K562 (cell line): ENCODE data around the gene RNLS. TPM values are rescaled to one million over a fixed set of nuclear protein-coding genes. Genes with fewer than 3 reads are reported as not detected.

ENCODE experiments used
- ATAC-seq: fragments of 200-7000 bp; cut with Tn5 transposase; 3 replicates; pipeline ENCODE4 v1.9.1; 2020; ENCODE audit warnings: moderate library complexity
- BruUV-seq: library from RNA; stranded (reverse); fragments of 400-500 nt; replicated peaks from 2 replicates; lab custom pipeline; 2021; lab: Mats Ljungman, UMichigan
- CTCF ChIA-PET: fragments of 300-600 bp; formaldehyde crosslinking; extraction: SDS; loops from one replicate; lab custom pipeline; 2021; ENCODE audit warnings: low intra/inter-chr PET ratio; lab: Yijun Ruan, JAX
- POLR2A ChIA-PET: fragments of 300-600, 350-650 bp; sonication (Branson Sonifier 250); formaldehyde crosslinking; extraction: SDS; loops from one replicate; lab custom pipeline; 2021; ENCODE audit warnings: antibody characterized with exemption, inconsistent platforms; lab: Yijun Ruan, JAX
- DNase-seq, 4 experiments: peaks; one replicate each; pipeline versions ENCODE4 v3.0.0 to v3.0.0-alpha.2; 2011 to 2018; ENCODE audit warnings: low spot score in 3 of 4, mixed read lengths in 3 of 4; ENCODE audit errors: extremely low read depth in 1 of 4
- FAIRE-seq: peaks from 2 replicates; lab custom pipeline; 2011; peaks lifted over from hg19 to GRCh38; lab: Jason Lieb, UNC
- H2AFZ ChIP-seq: 2 replicates; pipeline ENCODE4 v1.6.0; 2011; ENCODE audit warnings: low read depth, low read length, control low read depth, inconsistent platforms
- H3K27ac ChIP-seq: fragments of 200-600 bp; 3 replicates; pipeline ENCODE4 v1.8.0; 2011; ENCODE audit warnings: low read depth, mild to moderate bottlenecking, control low read depth, inconsistent platforms, low read length, moderate library complexity, mixed read lengths; ENCODE audit errors: extremely low read depth
- H3K27me3 ChIP-seq, 2 experiments: fragments of 300-600 bp in 1 of 2; 2 replicates in 1 of 2; 3 replicates in 1 of 2; pipeline versions ENCODE4 v1.6.0 to v1.8.0; 2011; ENCODE audit warnings: inconsistent platforms in 2 of 2, low read length in 2 of 2, mild to moderate bottlenecking in 1 of 2, mixed read lengths in 1 of 2, moderate library complexity in 1 of 2; ENCODE audit not compliant: control insufficient read depth in 2 of 2, insufficient read depth in 2 of 2
- H3K36me3 ChIP-seq: fragments of 300-600 bp; 3 replicates; pipeline ENCODE4 v1.8.0; 2011; ENCODE audit warnings: mild to moderate bottlenecking, low read length, inconsistent platforms; ENCODE audit not compliant: control insufficient read depth, insufficient read depth
- H3K4me1 ChIP-seq, 2 experiments: fragments of 200-600 bp in 1 of 2; replicated peaks in 1 of 2; 2 replicates in 1 of 2; 3 replicates in 1 of 2; pipeline versions ENCODE4 v1.5.1 to v1.8.0; 2011; ENCODE audit warnings: inconsistent platforms in 2 of 2, low read length in 2 of 2, mild to moderate bottlenecking in 1 of 2, mixed read lengths in 1 of 2, moderate library complexity in 1 of 2; ENCODE audit not compliant: control insufficient read depth in 2 of 2, insufficient read depth in 2 of 2
- H3K4me2 ChIP-seq: 2 replicates; pipeline ENCODE4 v1.6.1; 2011; ENCODE audit warnings: low read length, control low read depth, inconsistent platforms, mixed read lengths; ENCODE audit not compliant: insufficient read depth
- H3K4me3 ChIP-seq: fragments of 200-600 bp; sonication (generic), shearing (Covaris generic); 2 replicates; pipeline ENCODE4 v1.5.1; 2016; ENCODE audit warnings: control low read depth, inconsistent platforms
- H3K79me2 ChIP-seq: fragments of 200-600 bp; 3 replicates; pipeline ENCODE4 v1.8.0; 2011; ENCODE audit warnings: low read length, inconsistent platforms; ENCODE audit not compliant: control insufficient read depth, insufficient read depth
- H3K9ac ChIP-seq, 2 experiments: 2 replicates each; pipeline versions ENCODE4 v1.6.0 to v1.6.1; 2011; ENCODE audit warnings: low read depth in 2 of 2, low read length in 2 of 2, control low read depth in 1 of 2, inconsistent platforms in 1 of 2, mild to moderate bottlenecking in 1 of 2, mixed read lengths in 1 of 2; ENCODE audit not compliant: insufficient read depth in 1 of 2
- H3K9me1 ChIP-seq: one replicate; pipeline ENCODE4 v1.6.0; 2011; ENCODE audit warnings: inconsistent platforms, mild to moderate bottlenecking, low read length, moderate library complexity; ENCODE audit not compliant: control insufficient read depth, insufficient read depth
- H3K9me3 ChIP-seq: replicated peaks from 2 replicates; pipeline ENCODE4 v1.5.1; 2011; ENCODE audit warnings: low read depth, low read length, inconsistent platforms; ENCODE audit not compliant: control insufficient read depth, insufficient read depth
- H4K20me1 ChIP-seq: replicated peaks from 2 replicates; pipeline ENCODE4 v1.6.1; 2011; ENCODE audit warnings: low read length, inconsistent platforms, mixed read lengths; ENCODE audit not compliant: control insufficient read depth, insufficient read depth
- ASH1L ChIP-seq: fragments of 450-650 bp; IDR thresholded peaks from 2 replicates; pipeline ENCODE4 v1.6.1; 2018; ENCODE audit warnings: borderline replicate concordance, mild to moderate bottlenecking, low read depth; ENCODE audit not compliant: partially characterized antibody
- BRD4 ChIP-seq: fragments of 200-600 bp; sonication (generic); IDR thresholded peaks from 2 replicates; pipeline ENCODE4 v1.6.1; 2017; ENCODE audit warnings: inconsistent platforms
- BRD9 ChIP-seq: fragments of 450-650 bp; IDR thresholded peaks from 2 replicates; pipeline ENCODE4 v1.6.1; 2018; ENCODE audit warnings: low read depth; ENCODE audit not compliant: partially characterized antibody
- ETV5 ChIP-seq: sonication (generic); formaldehyde crosslinking; IDR thresholded peaks from 2 replicates; pipeline ENCODE4 v1.4.0; 2020; ENCODE audit warnings: low read depth, mild to moderate bottlenecking, missing genetic modification reagents
- FUS ChIP-seq: fragments of 200-400 bp; formaldehyde crosslinking; optimal IDR thresholded peaks from 2 replicates; pipeline ENCODE3; 2017; ENCODE audit warnings: low read depth, low read length
- IRF2 ChIP-seq: sonication (generic); formaldehyde crosslinking; IDR thresholded peaks from 2 replicates; pipeline ENCODE4 v1.8.1; 2022; ENCODE audit warnings: mild to moderate bottlenecking, missing genetic modification reagents
- L3MBTL2 ChIP-seq: fragments of 450-650 bp; IDR thresholded peaks from 2 replicates; pipeline ENCODE4 v1.6.1; 2016; ENCODE audit warnings: mild to moderate bottlenecking, moderate library complexity
- MTF1 ChIP-seq: fragments of 250-450 bp; sonication (Bioruptor Pico); IDR thresholded peaks from 2 replicates; pipeline ENCODE4 v1.9.0; 2021; ENCODE audit warnings: moderate library complexity, mild to moderate bottlenecking, inconsistent platforms, borderline replicate concordance
- NONO ChIP-seq, 2 experiments: fragments of 200-400 bp in 1 of 2; fragments of 450-650 bp in 1 of 2; formaldehyde crosslinking in 1 of 2; IDR thresholded peaks; 2 replicates each; pipeline ENCODE4 v1.6.1; 2017; ENCODE audit warnings: low read depth in 2 of 2, mild to moderate bottlenecking in 2 of 2, moderate library complexity in 2 of 2, low read length in 1 of 2
- PCBP1 ChIP-seq: fragments of 200-400 bp; formaldehyde crosslinking; IDR thresholded peaks from 2 replicates; pipeline ENCODE4 v1.6.1; 2018; ENCODE audit warnings: mild to moderate bottlenecking, low read depth, low read length; ENCODE audit not compliant: poor library complexity, severe bottlenecking
- TRIM24 ChIP-seq, 2 experiments: fragments of 450-650 bp; IDR thresholded peaks; 2 replicates each; pipeline ENCODE4 v1.6.1; 2016
- ZNF174 ChIP-seq: fragments of 250-450 bp; sonication (Bioruptor Pico); IDR thresholded peaks from 2 replicates; pipeline ENCODE4 v1.4.0; 2020; ENCODE audit warnings: mild to moderate bottlenecking
- ZNF311 ChIP-seq: fragments of 250-450 bp; sonication (Bioruptor Pico); IDR thresholded peaks from 2 replicates; pipeline ENCODE4 v1.4.0; 2020; ENCODE audit warnings: mild to moderate bottlenecking, moderate library complexity
- ZNF511 ChIP-seq: sonication (generic); formaldehyde crosslinking; IDR thresholded peaks from 2 replicates; pipeline ENCODE4 v1.8.0; 2022; ENCODE audit warnings: mild to moderate bottlenecking, missing genetic modification reagents
- ZNF780A ChIP-seq: fragments of 250-450 bp; sonication (Bioruptor Pico); IDR thresholded peaks from 2 replicates; pipeline ENCODE4 v1.5.0; 2021; ENCODE audit warnings: mild to moderate bottlenecking
- WGBS: fragments of 100-300 bp; shearing (Covaris generic); methylation state at CpG from one replicate; pipeline ENCODE4 v1.1.6; 2016; ENCODE audit warnings: low coverage, mixed read lengths; ENCODE audit not compliant: insufficient coverage; ENCODE audit errors: missing lambda C conversion rate; 5-methylcytosine and 5-hydroxymethylcytosine counted together
- in situ Hi-C: fragments of 300-500 bp; cut with MboI; formaldehyde crosslinking; loops from 4 replicates; pipeline ENCODE4 v1.15.0; 2018; ENCODE audit warnings: inconsistent platforms, mixed read lengths
- intact Hi-C: fragments of 100-400 bp; cut with micrococcal nuclease; formaldehyde crosslinking; loops from 2 replicates; pipeline ENCODE4 v1.14.2; 2022
- polyA plus RNA-seq, 8 experiments: library from polyadenylated mRNA; depleted of rRNA in 4 of 8; stranded (reverse) in 5 of 8; unstranded in 3 of 8; fragments of >200 nt; fragmentation: Nextera tagmentation in 2 of 8; fragmentation: Illumina TruSeq in 1 of 8; extraction: Ambion mirVana in 2 of 8; extraction: Trizol in 1 of 8; gene quantifications; 2 replicates each; pipeline versions ENCODE4 v1.2.1 to v1.2.3, GENCODE V29; 2011 to 2014; ENCODE audit warnings: inconsistent platforms in 1 of 8, missing spikeins in 1 of 8
- total RNA-seq, 7 experiments: library from RNA; depleted of rRNA in 6 of 7; stranded (reverse); fragments of >200 nt in 6 of 7; fragmentation: Illumina TruSeq in 2 of 7; extraction: Trizol in 2 of 7; gene quantifications; 2 replicates each; pipeline versions ENCODE4 v1.2.1 to v1.2.3, GENCODE V29; 2011 to 2021; ENCODE audit warnings: low replicate concordance in 1 of 7

The RNLS gene
- total and polyA plus RNA-seq, 9 of the 15 experiments (the other 6 are each of a cell fraction or from before 2014, with no cell fraction given), result 0.14 to 0.72 (median 0.41) TPM; not detected in 3

- WGBS, result 0% methylated on average over 4 of the region's 6 CpGs
- no peak for DNase-seq
- in situ Hi-C loops, result no loop called here
These were observed 196.0 kb downstream of the RNLS start for GRCh38 chr10:88386821-88387773.

GRCh38 chr10:88386204-88386788, 196.8 kb downstream of the RNLS start:
- Histone ChIP-seq H3K27me3 (no peaks in the 10 kb centered on the region), H3K4me2 (no peak overlapping the region), H3K4me1 (no peaks in the 10 kb centered on the region), H3K9me1 (no peaks in the 10 kb centered on the region), H3K36me3 (no peaks in the 10 kb centered on the region), H4K20me1 (no peaks in the 10 kb centered on the region)
- ATAC-seq, result no peak
- intact Hi-C loops, result loop anchor here (5.0 kb wide), 1 partner anchor 524 kb away; the partner anchor contains the start of genes KLLN and PTEN
- no peak for TF ChIP-seq BRD9
- TF ChIP-seq ZNF311 (CRISPR knock-in tag), result no peak
- TF ChIP-seq FUS, result no peak
- no peak for TF ChIP-seq NONO (IDR thresholded peaks at IDR 0.05; ENCODE audit: low read depth in 2 of 2, low read length in 1 of 2)
- TF ChIP-seq IRF2 (CRISPR knock-in tag), result no peak
- TF ChIP-seq ZNF780A (CRISPR knock-in tag), result no peak
- TF ChIP-seq PCBP1, result no peak
- TF ChIP-seq BRD4, result no peak
- no peak for TF ChIP-seq ASH1L
- no peak for TF ChIP-seq ZNF511 (CRISPR knock-in tag)
- TF ChIP-seq L3MBTL2, result no peak
- TF ChIP-seq ETV5 (CRISPR knock-in tag), result no peak
- TF ChIP-seq MTF1, result no peak
- no peak for TF ChIP-seq ZNF174 (CRISPR knock-in tag)
- TF ChIP-seq, all 486 proteins: peak for 0
- Histone ChIP-seq H3K9me3 (no peaks in the 10 kb centered on the region), H3K27ac (no peak overlapping the region), H2AFZ (no peak overlapping the region), H3K9ac (no peak overlapping the region), H3K79me2 (no peaks in the 10 kb centered on the region), H3K4me3 (no peak overlapping the region)
- 0% methylated on average over 3 of the region's 3 CpGs for WGBS
- ChIA-PET POLR2A (no interaction called here), CTCF (no interaction called here)
- in situ Hi-C loops, result no loop called here
- DNase-seq (no peak), FAIRE-seq (no peak)
- no TSS peak for BruUV-seq

More at GRCh38 chr10:88386821-88387773, 196.0 kb downstream of the RNLS start:
- Histone ChIP-seq H3K4me2 (no peak overlapping the region), H3K9me1 (no peaks in the 10 kb centered on the region), H3K79me2 (no peaks in the 10 kb centered on the region), H3K27ac (no peak overlapping the region), H3K4me1 (no peaks in the 10 kb centered on the region), H3K4me3 (no peak overlapping the region), H3K27me3 (no peaks in the 10 kb centered on the region), H3K9ac (no peak overlapping the region), H2AFZ (no peak overlapping the region), H3K36me3 (no peaks in the 10 kb centered on the region), H4K20me1 (no peaks in the 10 kb centered on the region), H3K9me3 (no peaks in the 10 kb centered on the region)
- BruUV-seq, result no TSS peak
- FAIRE-seq (no peak), ATAC-seq (no peak)
- ChIA-PET CTCF (no interaction called here), POLR2A (no interaction called here)
- TF ChIP-seq TRIM24 (IDR thresholded peaks at IDR 0.05), result no peak
- intact Hi-C loops, result loop anchor here (5.0 kb wide), 1 partner anchor 525 kb away; the partner anchor contains the start of genes KLLN and PTEN
